ENCODE results near the gene SNX8. TPM values are rescaled to one million over a fixed set of nuclear protein-coding genes. Genes with fewer than 3 reads are reported as not detected.

The SNX8 gene
- total RNA-seq, 1 experiment from 2014 or later = 40.6 TPM

GRCh38 chr7:2211926-2212325 lies 102.3 kb downstream of the SNX8 start:
- peaks cover 57 to 85% (median 84%) of the 10 kb centered on the region in 3 experiments for H3K36me3 Mint-ChIP-seq (ENCODE audit: insufficient read depth in 1 of 3, low read depth in 3 of 3)

More at GRCh38 chr7:2211926-2212325, 102.3 kb downstream of the SNX8 start:
- no peak overlapping the region for H4K5ac ChIP-seq (ENCODE audit: insufficient read length, low read depth, low read length)
- no CpG with 5 or more reads among the region's 13 CpGs for WGBS (ENCODE audit: extremely low coverage, insufficient read length, low lambda C conversion rate)
- no peaks in the 10 kb centered on the region for H3K79me2 ChIP-seq (ENCODE audit: insufficient read depth, low read length)
- no peak overlapping the region for H2AFZ ChIP-seq (ENCODE audit: low read length)
- H3K4me1 ChIP-seq (ENCODE audit: insufficient read depth, low read length) = no peaks in the 10 kb centered on the region
- H2AK5ac ChIP-seq (ENCODE audit: insufficient read length, low read length) = no peak overlapping the region
- no peaks in the 10 kb centered on the region for H3K27me3 Mint-ChIP-seq (ENCODE audit: low read depth)
- H2BK120ac ChIP-seq (ENCODE audit: low read depth, low read length, poor library complexity, severe bottlenecking) = no peak overlapping the region
- no peaks in the 10 kb centered on the region for H3K27me3 ChIP-seq (ENCODE audit: insufficient read depth, low read length)
- no peak overlapping the region for H3T11ph ChIP-seq (ENCODE audit: low read length)
- H3K27ac Mint-ChIP-seq = no peak overlapping the region; a peak in 1 of 7 replicates
- H3K23me2 ChIP-seq (ENCODE audit: insufficient read length, low read depth, low read length, poor library complexity, severe bottlenecking) = no peaks in the 10 kb centered on the region
- H2BK20ac ChIP-seq (ENCODE audit: low read depth, low read length, poor library complexity, severe bottlenecking) = no peak overlapping the region
- no peaks in the 10 kb centered on the region for H3K9me3 ChIP-seq (ENCODE audit: control insufficient read depth, low read depth, low read length)
- no peak overlapping the region for H2BK15ac ChIP-seq (ENCODE audit: low read depth, low read length)
- H4K20me1 ChIP-seq (ENCODE audit: control insufficient read depth, insufficient read depth, insufficient read length) = no peaks in the 10 kb centered on the region
- no peak for DNase-seq
- H3K23ac ChIP-seq (ENCODE audit: insufficient read length, low read depth, low read length) = no peak overlapping the region
- H3K14ac ChIP-seq (ENCODE audit: insufficient read depth, low read length) = no peak overlapping the region
- H4K8ac ChIP-seq (replicated peaks; ENCODE audit: insufficient read length, low read depth, low read length) = no peak overlapping the region
- H2BK5ac ChIP-seq (ENCODE audit: insufficient read length, low read length) = no peak overlapping the region
- no peaks in the 10 kb centered on the region for H3K79me1 ChIP-seq (ENCODE audit: insufficient read depth, low read depth, low read length, poor library complexity, severe bottlenecking)
- H3K4ac ChIP-seq (ENCODE audit: low read depth, low read length) = no peak overlapping the region
- H3K9ac ChIP-seq (ENCODE audit: extremely low read depth, insufficient read length, low read length) = no peak overlapping the region
- TF ChIP-seq CTCF (conservative IDR thresholded peaks at IDR 0.05) = no peak
- H3K18ac ChIP-seq (ENCODE audit: insufficient read length, low read depth, low read length) = no peak overlapping the region
- H4K91ac ChIP-seq (ENCODE audit: insufficient read length, low read depth, low read length) = no peak overlapping the region
- no peaks in the 10 kb centered on the region for H3K4me1 Mint-ChIP-seq
- H3K4me2 ChIP-seq (ENCODE audit: insufficient read depth, insufficient read length, low read length) = no peak overlapping the region
- no peak overlapping the region for H3K4me3 Mint-ChIP-seq
- no peak overlapping the region for H3K27ac ChIP-seq (ENCODE audit: insufficient read length, low read depth, low read length)
- no peak overlapping the region for H3K56ac ChIP-seq (ENCODE audit: insufficient read length, low read depth, low read length)
- H3K9me3 Mint-ChIP-seq = peaks cover 1 to 5% of the 10 kb centered on the region in 2 experiments; a peak in 3 of 5 replicates
- H2BK12ac ChIP-seq (ENCODE audit: insufficient read length, low read depth, low read length) = no peak overlapping the region

All from H9 (cell line).